HEK293 (cell line): ENCODE measurements around the gene ZNF660.

ENCODE experiments used
- CTCF ChIP-seq: fragments of 450-650 bp; formaldehyde crosslinking; IDR thresholded peaks from 2 replicates; pipeline ENCODE4 v1.5.1; 2016; ENCODE audit warnings: missing biosample characterization, missing genetic modification characterization
- ZFP3 ChIP-seq: fragments of 450-650 bp; formaldehyde crosslinking; IDR thresholded peaks from 2 replicates; pipeline ENCODE4 v1.5.1; 2016; ENCODE audit warnings: low read depth, missing biosample characterization, missing genetic modification characterization
- ZNF114 ChIP-seq: fragments of 450-650 bp; formaldehyde crosslinking; IDR thresholded peaks from 2 replicates; pipeline ENCODE4 v1.5.0; 2017; ENCODE audit warnings: missing biosample characterization, missing genetic modification characterization
- ZNF174 ChIP-seq: fragments of 450-650 bp; formaldehyde crosslinking; IDR thresholded peaks from 2 replicates; pipeline ENCODE4 v1.5.0; 2017; ENCODE audit warnings: missing biosample characterization, mild to moderate bottlenecking, missing genetic modification characterization
- ZNF324 ChIP-seq: fragments of 450-650 bp; formaldehyde crosslinking; IDR thresholded peaks from 2 replicates; pipeline ENCODE4 v1.5.1; 2016; ENCODE audit warnings: missing biosample characterization, missing genetic modification characterization
- ZNF704 ChIP-seq: fragments of 450-650 bp; formaldehyde crosslinking; IDR thresholded peaks from 2 replicates; pipeline ENCODE4 v1.5.1; 2016; ENCODE audit warnings: missing biosample characterization, missing genetic modification characterization
- ZNF76 ChIP-seq: fragments of 450-650 bp; formaldehyde crosslinking; IDR thresholded peaks from 2 replicates; pipeline ENCODE4; 2016; ENCODE audit warnings: low read depth, missing biosample characterization, missing genetic modification characterization, borderline replicate concordance
- ZSCAN23 ChIP-seq: fragments of 450-650 bp; formaldehyde crosslinking; IDR thresholded peaks from 2 replicates; pipeline ENCODE4 v1.5.1; 2016; ENCODE audit warnings: missing biosample characterization, missing genetic modification characterization

- TF ChIP-seq ZNF114 (tag by site-specific recombination) (no peak), ZFP3 (tag by site-specific recombination) (no peak), CTCF (tag by site-specific recombination) (no peak), ZNF704 (tag by site-specific recombination) (no peak), ZNF324 (tag by site-specific recombination) (no peak), ZSCAN23 (no peak), ZNF76 (tag by site-specific recombination) (no peak), ZNF174 (tag by site-specific recombination) (no peak)
Measured at GRCh38 chr3:44557074-44557473, 27.7 kb upstream of the ZNF660 start.
